Measurements from ENCODE around the gene CHSY3.

The CHSY3 gene

DNA sequence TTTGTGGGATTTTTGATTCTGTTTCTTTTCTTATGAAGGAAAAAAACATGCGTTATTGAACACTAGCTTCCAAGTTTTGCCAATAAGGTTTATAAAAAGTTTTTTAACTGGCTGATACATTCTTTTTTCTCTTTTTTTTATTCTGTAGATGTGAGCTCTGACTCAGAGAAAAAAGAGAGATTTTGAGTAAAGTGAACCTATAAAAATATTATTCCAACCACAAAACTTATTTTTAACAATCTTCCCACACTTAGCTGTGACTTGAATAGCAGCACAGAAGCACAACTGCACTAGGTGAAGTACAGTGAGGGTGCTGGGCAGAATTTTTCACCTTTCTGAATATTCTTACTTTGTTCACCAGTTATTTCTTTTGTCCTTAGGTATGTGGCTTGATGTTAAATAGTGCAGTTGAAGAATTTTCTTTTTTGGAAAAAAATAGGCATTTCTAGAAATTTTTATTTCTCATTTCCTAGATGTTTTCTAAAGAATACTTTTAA is 41.6 kb downstream of the CHSY3 start:
- no peak for DNase-seq (ENCODE audit: low read depth in 2 of 2)

DNA sequence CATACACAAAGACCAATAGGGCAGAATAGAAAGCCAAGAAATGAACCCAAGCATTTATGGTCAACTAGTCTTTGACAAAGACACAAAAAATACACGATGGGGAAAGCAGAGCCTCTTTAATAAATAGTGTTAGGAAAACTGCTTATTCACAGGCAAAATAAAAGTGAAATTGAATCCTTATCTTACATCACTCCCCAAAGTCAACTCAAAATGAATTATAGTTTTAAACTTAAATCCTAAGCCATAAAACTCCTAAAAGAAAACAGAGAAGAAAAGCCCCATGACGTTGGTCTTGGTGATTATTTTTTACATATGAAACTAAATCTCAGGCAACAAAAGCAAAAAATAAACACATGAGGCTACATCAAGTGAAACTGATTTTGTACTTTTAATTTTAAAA is 46.8 kb downstream of the CHSY3 start:
- no peak for DNase-seq (ENCODE audit: low read depth in 2 of 2)

DNA sequence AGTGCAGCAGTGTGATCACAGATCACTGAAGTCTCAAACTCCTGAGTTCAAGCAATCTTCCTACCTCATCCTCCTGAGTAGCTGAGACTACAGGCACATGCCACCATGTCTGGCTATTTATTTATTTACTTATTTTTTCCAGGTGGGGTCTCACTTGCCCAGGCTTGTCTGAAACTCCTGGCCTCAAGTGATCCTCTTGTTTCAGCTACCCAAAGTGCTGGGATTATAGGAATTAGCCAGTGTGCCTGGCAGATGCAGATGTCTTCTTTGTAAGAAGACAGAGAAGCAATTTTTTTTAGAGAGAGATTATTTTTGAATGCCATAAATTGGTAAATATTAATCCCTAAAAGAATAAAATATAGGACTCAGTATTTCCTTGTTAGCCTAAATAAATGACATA is 54.3 kb downstream of the CHSY3 start:
- DNase-seq (ENCODE audit: low read depth in 2 of 2), result no peak

DNA sequence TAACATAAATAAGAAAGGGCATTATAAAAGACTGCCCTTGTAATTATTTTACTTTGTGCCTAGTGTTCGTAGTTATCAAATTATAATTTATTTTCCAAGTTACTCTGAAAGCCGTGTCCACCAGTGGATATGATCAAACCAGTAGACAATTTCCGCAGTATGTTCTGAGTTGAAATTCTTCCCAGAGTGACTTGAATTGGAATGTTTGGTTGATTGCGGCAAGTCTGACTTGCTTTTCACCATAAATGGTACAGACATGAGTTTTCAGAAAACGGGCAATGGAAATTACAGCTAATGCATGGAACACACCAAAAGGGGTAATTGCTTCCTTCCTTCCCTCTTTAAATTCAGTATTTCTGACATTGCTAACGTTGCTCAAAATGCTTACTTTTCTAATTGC is 56.6 kb downstream of the CHSY3 start:
- DNase-seq (ENCODE audit: low read depth in 2 of 2), result no peak

DNA sequence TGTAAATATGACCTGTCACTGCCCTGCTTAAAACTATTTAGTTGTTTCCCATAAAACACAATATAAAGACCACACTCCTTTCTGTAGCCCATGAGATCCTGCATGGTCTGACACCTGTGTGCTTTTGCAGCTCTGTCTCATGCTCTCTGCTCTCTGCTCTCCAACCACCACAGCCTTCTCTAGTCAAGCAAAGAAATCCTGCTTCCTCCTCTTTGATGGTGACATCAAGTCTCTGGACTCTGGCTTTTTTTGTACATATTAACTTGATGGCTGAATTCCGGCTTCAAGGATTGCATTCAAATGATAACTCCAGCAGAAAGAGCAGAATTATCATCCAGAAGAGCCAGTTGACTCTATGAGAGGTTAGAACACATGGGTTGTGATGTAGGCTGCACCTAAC is 58.2 kb downstream of the CHSY3 start:
- no peak for DNase-seq (ENCODE audit: low read depth in 2 of 2)

DNA sequence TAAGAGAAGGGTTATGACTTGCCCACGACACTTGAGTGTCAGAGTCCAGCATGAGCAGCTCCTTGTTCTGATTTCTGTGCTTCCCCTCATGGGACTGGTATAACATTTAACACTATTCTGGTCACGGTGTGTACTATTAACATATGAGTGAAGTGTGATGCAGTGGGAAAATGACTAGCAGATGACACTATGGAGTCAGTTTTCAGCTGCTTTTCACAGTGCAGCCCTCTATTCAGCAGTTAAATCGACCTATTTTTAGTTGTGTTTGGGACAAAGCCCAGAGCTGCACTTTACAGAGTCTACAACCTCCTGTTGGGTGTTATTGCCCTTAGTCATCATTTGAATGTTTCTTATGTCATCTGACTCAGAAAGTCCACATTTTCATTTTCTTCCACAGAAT is 59.1 kb downstream of the CHSY3 start:
- no peak for DNase-seq (ENCODE audit: low read depth in 2 of 2)

DNA sequence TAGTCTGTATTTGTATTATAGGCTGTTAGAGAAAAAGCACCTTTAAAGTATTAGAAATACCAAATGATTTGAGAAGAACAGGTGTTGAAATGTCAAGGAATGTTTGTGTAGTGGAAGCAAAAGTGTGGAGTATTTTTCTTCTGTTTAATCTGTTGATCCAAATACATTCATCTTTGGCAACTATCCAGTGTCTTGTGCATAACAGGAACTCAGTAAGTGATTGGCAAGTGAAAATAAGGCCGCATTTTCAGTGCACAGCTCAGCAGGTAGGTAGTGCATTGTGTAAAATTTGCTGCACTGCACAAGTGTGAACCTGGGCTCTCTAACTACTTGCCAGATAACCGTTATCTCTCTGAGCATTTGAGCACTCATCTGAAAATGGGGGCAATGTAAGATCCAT is 61.8 kb downstream of the CHSY3 start:
- no peak for DNase-seq (ENCODE audit: low read depth in 2 of 2)

DNA sequence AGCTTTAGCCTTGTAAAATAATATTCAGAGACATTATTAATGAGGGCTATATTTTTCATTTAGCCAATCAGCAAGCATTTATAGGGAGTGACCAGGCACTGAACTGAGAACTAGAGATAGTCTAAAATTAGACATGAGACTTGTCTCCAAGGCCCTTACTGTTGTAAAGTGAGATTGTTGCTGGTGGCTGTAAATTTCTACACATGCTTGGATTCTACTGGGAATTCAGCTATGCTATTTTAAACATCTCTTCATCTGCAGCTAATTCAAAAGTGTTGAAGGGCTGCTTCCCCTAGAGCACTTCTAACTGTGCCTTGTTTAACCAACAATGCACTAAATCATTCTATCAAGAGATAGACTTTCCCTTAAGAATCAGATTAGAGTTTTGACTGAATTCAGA is 67.4 kb downstream of the CHSY3 start:
- DNase-seq (ENCODE audit: low read depth in 2 of 2), result no peak

DNA sequence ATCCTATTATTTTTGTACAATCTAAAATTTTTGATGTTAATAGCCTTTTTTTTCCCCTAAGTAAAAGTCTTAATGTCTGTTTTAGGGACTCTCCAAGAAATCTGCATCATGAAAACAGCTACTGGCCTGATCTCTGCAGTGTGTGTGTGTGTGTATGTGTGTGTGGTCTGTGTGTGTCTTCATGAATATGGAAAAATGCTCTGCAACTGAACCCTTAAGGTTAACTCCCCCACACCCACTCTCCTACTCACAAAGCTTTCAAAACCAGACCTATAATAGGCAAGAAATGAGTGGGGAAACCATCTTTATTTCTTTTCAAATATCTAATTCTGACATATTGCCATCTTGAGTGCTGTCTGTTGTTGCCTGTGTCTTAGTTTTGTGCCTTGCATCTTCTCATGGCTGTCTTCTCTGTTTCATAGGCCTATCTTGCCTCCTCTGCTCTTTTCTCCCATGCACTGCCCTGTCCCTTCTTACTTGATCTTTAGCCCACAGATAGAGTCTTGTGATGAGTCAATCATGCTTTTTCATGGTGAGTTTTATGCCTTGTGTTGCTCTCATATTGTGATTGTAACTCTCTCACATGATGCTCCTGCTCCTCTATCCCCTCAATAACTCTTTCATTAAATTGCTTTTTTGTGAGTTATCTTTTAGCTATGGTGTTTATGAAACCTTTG is 68.3 kb downstream of the CHSY3 start:
- no peak for DNase-seq (ENCODE audit: low read depth in 2 of 2)

DNA sequence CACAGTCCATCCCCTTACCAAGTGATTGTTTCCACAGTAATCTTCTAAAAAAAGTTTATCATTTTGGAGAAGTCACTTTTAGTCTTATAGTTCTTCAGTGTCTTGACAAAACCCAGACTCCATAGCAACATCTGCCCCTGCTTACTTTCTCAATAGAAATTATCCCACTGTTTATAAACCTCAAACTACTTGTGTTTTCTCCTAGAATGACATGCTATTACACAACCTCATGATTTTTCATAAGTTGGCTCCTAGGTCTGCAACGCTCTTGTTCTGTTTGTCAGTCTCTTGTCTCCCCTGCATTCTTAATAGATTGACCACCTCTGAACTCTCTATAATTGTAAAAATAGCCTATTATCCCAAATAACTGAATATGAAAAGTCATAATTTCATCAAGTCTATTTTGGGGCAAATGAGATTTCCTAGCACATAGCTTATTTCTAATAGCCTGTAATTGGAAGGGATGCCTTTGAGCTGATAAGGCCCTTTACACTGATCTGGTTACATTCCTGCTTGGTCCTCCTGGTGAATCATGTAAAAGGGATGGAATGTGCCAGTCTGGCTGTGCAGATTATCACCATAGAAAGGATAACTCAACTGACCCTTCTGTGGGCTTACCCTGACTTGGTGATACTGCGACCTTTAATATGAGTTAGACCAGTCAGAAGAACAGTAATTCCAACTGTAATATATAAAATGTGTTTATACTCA is 69.6 kb downstream of the CHSY3 start:
- no peak for DNase-seq (ENCODE audit: low read depth in 2 of 2)

DNA sequence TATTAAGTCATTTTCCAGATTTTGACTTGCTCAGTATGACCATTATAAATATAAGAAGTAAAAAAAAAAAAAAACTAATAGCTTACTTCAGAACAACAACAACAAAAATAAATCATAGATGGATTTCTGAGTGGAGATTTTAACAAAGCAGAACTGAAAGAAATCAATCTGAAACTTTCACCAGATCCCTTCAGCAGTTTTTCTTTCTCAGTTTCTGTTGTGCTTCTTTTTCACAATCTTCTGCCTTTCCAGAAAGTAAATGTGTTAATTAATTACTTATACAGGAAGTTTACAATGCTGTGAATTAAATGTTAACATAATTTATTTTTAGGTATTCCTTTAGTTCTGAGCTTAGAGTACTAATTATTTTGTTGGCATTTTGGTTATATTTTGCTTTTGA is 73.5 kb downstream of the CHSY3 start:
- no peak for DNase-seq (ENCODE audit: low read depth in 2 of 2)

DNA sequence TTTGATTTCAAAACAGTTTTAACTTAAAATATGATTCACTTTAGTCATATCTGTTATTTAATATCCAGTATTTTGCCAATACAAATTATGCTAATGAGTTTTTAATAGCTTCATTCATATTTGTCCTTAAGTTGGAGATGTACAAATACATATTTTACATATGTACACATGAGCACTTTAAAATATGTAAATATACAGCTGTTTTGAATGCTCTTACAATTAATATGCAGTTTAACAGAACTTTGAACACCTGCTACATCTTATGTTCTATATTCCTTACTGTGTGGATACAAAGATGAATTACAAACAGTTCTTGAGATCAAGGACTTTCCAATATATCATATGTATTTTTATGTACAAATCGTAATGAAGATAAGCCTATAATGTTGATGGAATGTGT is 74.0 kb downstream of the CHSY3 start:
- DNase-seq (ENCODE audit: low read depth in 2 of 2), result no peak

DNA sequence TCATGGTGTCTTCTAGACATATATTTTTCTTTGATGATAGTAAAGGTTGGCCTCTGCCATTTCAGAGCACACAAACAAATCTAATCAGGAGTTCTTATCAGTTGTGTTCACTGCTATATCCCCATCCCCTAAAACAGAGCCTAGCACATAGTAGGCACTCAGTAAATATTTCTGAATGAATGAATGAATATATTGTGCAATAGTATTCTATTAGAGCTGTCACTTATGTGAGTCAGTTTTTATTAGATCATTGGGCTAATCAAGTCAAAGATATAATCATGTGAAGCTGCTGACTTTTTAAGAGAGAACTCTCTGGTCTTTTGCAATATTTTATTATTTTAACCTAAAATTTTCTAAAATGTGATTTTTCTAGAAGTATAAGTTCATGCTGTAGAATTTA is 84.2 kb downstream of the CHSY3 start:
- no peak for DNase-seq (ENCODE audit: low read depth in 2 of 2)

DNA sequence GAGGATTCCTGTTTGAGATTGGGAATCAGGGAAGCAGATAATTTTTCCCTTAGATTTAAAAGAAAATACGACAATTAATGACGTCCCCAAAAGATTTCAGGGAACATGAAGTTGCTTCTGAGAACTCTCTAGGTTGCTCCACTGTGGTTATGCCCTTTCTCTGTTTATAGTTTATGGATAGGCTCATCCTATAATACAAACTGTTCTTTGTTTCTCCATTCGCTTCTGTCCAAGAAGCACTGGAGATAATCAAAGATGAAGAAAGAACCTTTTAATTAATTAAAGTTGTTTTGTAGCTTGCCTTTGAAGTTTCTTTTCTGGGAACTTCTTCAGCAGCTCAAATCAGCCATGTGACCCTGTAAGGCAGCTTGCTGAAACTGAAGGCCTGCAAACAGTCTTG is 87.5 kb downstream of the CHSY3 start:
- DNase-seq (ENCODE audit: low read depth in 2 of 2), result no peak

DNA sequence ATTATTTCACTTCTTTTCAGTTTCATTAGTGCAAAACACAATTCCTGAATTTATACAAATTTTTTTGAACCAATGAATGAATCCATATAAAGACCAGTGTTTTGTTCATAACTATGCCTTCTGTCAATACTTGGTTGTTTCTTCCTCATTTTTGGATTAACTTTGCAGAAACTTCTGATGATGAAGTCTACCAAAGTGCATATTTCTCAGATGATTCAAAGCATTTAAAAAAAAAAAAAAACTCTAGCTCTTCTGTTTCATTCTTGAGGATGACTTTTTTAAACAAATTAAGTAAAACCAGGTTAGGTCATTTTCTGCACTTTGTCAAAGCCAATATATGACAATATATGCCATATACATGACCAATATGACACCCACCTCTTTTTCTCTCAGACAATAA is 92.6 kb downstream of the CHSY3 start:
- DNase-seq (ENCODE audit: low read depth in 2 of 2), result no peak

DNA sequence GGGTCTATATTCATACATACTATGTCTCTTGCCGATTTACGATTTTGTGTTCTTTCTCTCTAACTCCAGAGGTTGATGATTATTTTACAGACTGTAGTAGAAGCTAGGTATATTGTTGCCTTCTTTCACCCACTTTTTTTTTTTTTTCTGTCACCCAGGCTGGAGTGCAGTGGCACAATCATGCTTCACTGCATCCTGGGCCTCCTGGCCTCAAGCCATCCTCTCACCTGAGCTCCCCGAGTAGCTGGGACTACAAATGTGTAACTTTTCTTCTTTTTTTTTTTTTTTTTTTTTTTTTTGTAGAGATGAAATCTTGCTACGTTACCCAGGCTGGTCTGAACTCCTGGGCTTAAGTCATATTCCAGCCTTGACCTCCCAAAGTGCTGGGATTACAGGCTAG is 96.2 kb downstream of the CHSY3 start:
- DNase-seq (ENCODE audit: low read depth in 2 of 2), result no peak

DNA sequence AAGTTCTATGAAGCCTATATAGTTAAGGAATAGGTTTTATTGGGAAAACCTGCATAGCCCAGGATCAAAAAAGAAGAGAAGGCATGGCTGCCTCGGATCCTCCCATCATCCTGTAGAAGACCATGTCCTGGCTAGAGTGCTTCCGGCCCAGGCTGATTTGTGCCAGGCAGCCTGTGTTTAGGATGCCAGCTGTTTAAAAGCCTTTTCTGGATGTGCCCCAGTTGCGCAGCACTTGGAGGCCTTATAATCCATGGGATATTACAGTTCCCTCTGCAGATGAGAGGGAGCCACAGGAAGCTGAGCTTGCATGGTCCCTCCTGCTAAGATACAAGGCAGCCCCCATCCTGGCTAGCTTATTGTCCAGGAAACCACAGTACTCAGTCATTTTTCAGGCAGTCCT is 97.9 kb downstream of the CHSY3 start:
- no peak for DNase-seq (ENCODE audit: low read depth in 2 of 2)

DNA sequence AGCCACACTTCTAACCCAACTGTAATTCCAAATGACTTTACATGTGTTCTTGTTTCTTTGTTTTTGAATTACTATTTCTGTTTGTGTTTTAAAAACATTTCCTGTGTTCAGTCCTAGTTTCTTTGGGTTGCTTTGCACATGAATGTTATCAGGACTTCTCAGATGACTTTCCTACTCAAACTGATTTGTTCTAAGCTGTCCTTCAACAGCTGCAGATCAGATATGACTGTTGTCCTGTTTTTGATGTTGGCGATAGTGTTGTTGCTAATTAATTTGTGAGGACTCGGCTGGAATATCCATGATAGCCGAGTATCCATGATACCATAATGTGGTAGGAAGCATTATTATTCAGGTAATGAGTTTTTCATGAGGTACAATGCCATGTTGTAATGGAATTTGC is 98.6 kb downstream of the CHSY3 start:
- no peak for DNase-seq (ENCODE audit: low read depth in 2 of 2)

DNA sequence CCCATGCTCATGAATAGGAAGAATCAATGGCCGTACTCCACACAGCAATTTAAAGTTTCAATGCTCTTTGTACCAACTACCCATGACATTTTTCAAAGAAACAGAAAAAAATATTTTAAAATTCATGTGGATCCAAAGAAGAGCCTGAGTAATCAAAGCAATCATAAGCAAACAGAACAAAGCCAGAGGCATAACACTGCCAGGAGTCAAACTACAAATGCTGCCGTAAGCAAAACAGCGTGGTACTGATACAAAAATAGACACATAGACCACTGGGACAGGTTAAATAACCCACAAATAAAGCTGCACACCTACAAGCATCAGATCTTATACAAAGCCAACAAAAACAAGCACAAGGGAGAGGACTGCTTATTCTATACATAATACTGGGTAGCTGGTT is 107.7 kb downstream of the CHSY3 start:
- no peak for DNase-seq (ENCODE audit: low read depth in 2 of 2)

DNA sequence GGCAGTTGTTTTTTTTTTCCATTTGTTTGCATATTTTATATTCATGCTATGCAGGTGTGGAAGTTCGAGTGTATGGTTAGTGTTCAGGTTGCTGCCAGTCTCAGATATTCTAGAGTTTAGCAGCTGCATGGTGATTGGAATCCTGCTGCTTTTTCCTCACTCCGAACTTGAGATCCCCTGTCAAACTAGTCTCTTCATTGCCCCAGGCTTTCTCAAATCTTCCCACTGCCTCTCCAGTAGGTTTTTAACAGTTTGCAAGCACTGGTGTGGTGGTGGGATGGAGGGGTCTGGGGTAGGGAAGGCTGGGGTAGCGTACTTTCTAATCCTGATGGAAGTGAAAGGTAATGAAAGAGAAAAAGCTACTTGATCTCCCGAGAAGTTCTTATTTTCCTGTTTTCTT is 112.9 kb downstream of the CHSY3 start:
- DNase-seq (ENCODE audit: low read depth in 2 of 2), result no peak

DNA sequence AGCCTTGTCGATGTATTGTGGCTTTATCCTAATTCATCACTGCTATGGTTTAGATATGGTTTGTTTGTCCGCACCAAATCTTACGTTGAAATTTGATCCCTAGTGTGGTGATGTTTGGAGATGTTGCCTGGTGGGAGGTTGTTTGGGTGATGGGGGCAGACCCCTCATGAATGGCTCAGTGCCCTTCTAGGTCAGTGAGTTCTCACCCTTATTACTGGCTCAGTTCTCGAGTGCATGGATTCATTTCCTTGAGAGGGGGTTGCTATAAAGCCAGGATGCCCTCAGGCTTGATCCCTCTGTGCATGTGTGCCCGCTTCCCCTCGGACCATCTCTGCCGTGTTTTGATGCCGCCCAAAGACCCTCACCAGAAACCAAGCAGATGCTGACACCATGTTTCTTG is 114.4 kb downstream of the CHSY3 start:
- DNase-seq (ENCODE audit: low read depth in 2 of 2), result no peak

DNA sequence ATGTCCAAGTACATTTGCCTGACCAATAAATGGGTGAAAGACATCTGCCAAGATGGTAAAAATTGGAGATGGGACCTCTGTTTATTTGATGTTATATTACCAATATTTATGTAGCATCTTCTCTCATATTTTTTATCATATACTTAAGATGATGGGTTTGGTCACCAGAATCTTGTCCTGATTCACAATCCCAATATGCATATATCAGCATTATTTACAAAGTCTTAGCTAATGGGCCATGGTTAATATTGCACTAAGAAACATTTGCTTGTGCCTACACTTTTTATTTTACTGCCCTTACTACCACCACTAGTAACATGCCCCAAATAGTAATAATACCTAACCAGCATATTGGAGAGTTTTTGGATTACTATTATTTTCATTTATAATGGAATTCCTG is 116.7 kb downstream of the CHSY3 start:
- no peak for DNase-seq (ENCODE audit: low read depth in 2 of 2)

DNA sequence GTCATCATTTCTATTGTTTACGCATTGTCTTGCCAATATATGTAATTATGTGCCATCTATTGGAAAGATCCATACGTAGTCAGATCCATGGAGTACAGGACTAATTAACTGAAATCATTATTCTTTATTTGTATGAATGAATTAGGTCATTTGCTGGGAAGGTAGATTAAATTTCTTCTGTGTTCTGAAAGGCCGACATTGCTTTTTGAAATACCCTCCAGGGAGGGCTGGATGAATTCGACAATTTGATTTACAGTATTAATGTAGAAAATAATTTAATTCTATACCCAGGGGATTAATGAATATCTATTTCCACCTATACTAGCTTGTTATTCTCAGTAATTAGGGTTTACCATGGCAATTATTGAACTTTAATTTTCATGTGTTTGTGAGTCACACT is 117.6 kb downstream of the CHSY3 start:
- no peak for DNase-seq (ENCODE audit: low read depth in 2 of 2)

DNA sequence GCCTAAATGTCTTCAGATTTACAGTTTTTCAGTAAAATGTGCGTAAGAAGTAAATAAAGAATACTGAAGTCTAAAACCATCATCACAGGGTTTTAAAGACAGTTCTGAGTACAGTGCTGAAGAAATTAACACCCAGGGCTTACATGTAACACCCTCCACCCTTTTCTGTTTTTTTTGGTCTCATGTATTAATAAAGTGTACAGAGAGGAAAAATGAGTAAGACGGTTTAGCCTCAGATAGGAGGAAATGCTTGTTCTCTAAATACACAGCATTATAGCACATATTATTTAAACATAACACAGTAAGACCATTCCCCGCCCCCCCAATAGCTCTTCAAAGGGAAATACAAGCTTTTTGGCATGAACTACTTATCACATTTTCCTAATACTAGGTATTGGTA is 119.3 kb downstream of the CHSY3 start:
- DNase-seq (ENCODE audit: low read depth in 2 of 2), result no peak
